HG03460 (cell line): ENCODE results near the gene MMP28.

Experiments
- ATAC-seq: cut with Tn5 transposase; IDR thresholded peaks from one replicate; pipeline ENCODE4 v1.9.1; 2021; ENCODE audit not compliant: unreplicated experiment

MMP28 gene

GRCh38 chr17:35745749-35746320 lies 49.6 kb downstream of the MMP28 start:
- ATAC-seq, result no peak

GRCh38 chr17:35745246-35745645 lies 50.2 kb downstream of the MMP28 start:
- ATAC-seq, result no peak

- ATAC-seq, result no peak
Observed at GRCh38 chr17:35744830-35745229, 50.6 kb downstream of the MMP28 start.

- ATAC-seq, result no peak
Observed at GRCh38 chr17:35743626-35744328, 51.7 kb downstream of the MMP28 start.

GRCh38 chr17:35742896-35743477 lies 52.5 kb downstream of the MMP28 start:
- ATAC-seq, result no peak

- ATAC-seq, result no peak
Observed at GRCh38 chr17:35742496-35742895, 52.9 kb downstream of the MMP28 start.

- no peak for ATAC-seq
Observed at GRCh38 chr17:35740997-35741931, 54.2 kb downstream of the MMP28 start.

GRCh38 chr17:35740216-35740615 lies 55.2 kb downstream of the MMP28 start:
- ATAC-seq, result no peak

- ATAC-seq, result no peak
Observed at GRCh38 chr17:35738519-35739133, 56.8 kb downstream of the MMP28 start.

- no peak for ATAC-seq
Observed at GRCh38 chr17:35736236-35736635, 59.2 kb downstream of the MMP28 start.

GRCh38 chr17:35735036-35735805 lies 60.2 kb downstream of the MMP28 start:
- ATAC-seq, result no peak

- ATAC-seq, result no peak
Observed at GRCh38 chr17:35734396-35734795, 61.0 kb downstream of the MMP28 start.

GRCh38 chr17:35733366-35733765 lies 62.1 kb downstream of the MMP28 start:
- ATAC-seq, result no peak

- no peak for ATAC-seq
Observed at GRCh38 chr17:35732806-35733136, 62.7 kb downstream of the MMP28 start.

- no peak for ATAC-seq
Observed at GRCh38 chr17:35731917-35732805, 63.3 kb downstream of the MMP28 start.

GRCh38 chr17:35731239-35731916 lies 64.1 kb downstream of the MMP28 start, which contains the start of gene RASL10B:
Gene RASL10B, plus strand, starts transcription at chr17:35731639. Its CDS starts 3,546 bp downstream, at chr17:35735185.
- no peak for ATAC-seq

- no peak for ATAC-seq
Observed at GRCh38 chr17:35730400-35731005, 64.9 kb downstream of the MMP28 start.

GRCh38 chr17:35729405-35729833 lies 66.0 kb downstream of the MMP28 start:
- ATAC-seq, result no peak
